Stimulated activated naive B cell treated with anti-CD40 and anti-IgM and Interleukin-4, amounts not matched to agents 10 μg/mL and 1 μg/mL and 100 μg/mL, for 72 hours (primary cell): Measurements from ENCODE around the gene CHPT1.
"Not testable (repeated sequence)": the region's sequence is repeated elsewhere in the genome, so short reads cannot be mapped to it uniquely, and the experiment has no call there.

Experiments
- ATAC-seq, 2 donors: fragments of 150-1000 bp; cut with Tn5 transposase; replicated peaks; 2 replicates each; pipeline ENCODE4 v1.10.0; 2021; ENCODE audit warnings: moderate library complexity in 1 of 2
- DNase-seq: peaks from one replicate; pipeline ENCODE4 v3.0.0; 2021
- H3K27ac Mint-ChIP-seq: one replicate; pipeline ENCODE4 v1.8.0; 2022; ENCODE audit warnings: mild to moderate bottlenecking, mixed read lengths
- H3K27me3 Mint-ChIP-seq, 2 donors: one replicate each; pipeline ENCODE4 v1.8.0; 2022; ENCODE audit warnings: mixed read lengths in 2 of 2
- H3K36me3 Mint-ChIP-seq, 2 donors: one replicate each; pipeline ENCODE4 v1.8.0; 2022; ENCODE audit warnings: mixed read lengths in 2 of 2, mild to moderate bottlenecking in 1 of 2
- H3K4me1 Mint-ChIP-seq, 2 donors: one replicate each; pipeline ENCODE4 v1.8.0; 2022; ENCODE audit warnings: mixed read lengths in 2 of 2, mild to moderate bottlenecking in 1 of 2
- H3K4me3 Mint-ChIP-seq, 2 donors: one replicate each; pipeline ENCODE4 v1.8.0; 2022; ENCODE audit warnings: mild to moderate bottlenecking in 2 of 2, mixed read lengths in 2 of 2, moderate library complexity in 1 of 2
- H3K9me3 Mint-ChIP-seq, 2 donors: one replicate each; pipeline ENCODE4 v1.8.0; 2022; ENCODE audit warnings: mixed read lengths in 2 of 2, mild to moderate bottlenecking in 1 of 2

Gene CHPT1

GRCh38 chr12:101697197-101697929, at the start of gene CHPT1:
CHPT1 (plus strand) TSS chr12:101697640; CDS start chr12:101697862, 222 bp downstream.
- H3K27me3 Mint-ChIP-seq, result no peaks in the 10 kb centered on the region
- H3K4me3 Mint-ChIP-seq, result peak within 1 kb of the TSS; percentile 94 to 98
- H3K4me1 Mint-ChIP-seq, result peaks cover 28 to 60% of the 10 kb centered on the region in 2 donors
- peaks cover 0 to 10% of the 10 kb centered on the region in 2 donors for H3K36me3 Mint-ChIP-seq
- peak; percentile 80 for DNase-seq
- H3K27ac Mint-ChIP-seq, result peak within 1 kb of the TSS; percentile 97
- H3K9me3 Mint-ChIP-seq, result no peaks in the 10 kb centered on the region
- ATAC-seq, result peak; percentile 77

- Mint-ChIP-seq H3K27me3 (no peaks in the 10 kb centered on the region), H3K36me3 (peaks cover 0 to 4% of the 10 kb centered on the region in 2 donors), H3K27ac (peak overlapping the region; percentile 90), H3K4me3 (peak overlapping the region; percentile 15 to 42), H3K4me1 (peaks cover 18 to 27% of the 10 kb centered on the region in 2 donors), H3K9me3 (no peaks in the 10 kb centered on the region)
- DNase-seq (no peak), ATAC-seq (peak; percentile 74 to 82)
Observed at GRCh38 chr12:101647711-101648110, 49.7 kb upstream of the CHPT1 start.

GRCh38 chr12:101648195-101648594, 49.2 kb upstream of the CHPT1 start:
- no peaks in the 10 kb centered on the region for H3K27me3 Mint-ChIP-seq
- no peaks in the 10 kb centered on the region for H3K9me3 Mint-ChIP-seq
- H3K27ac Mint-ChIP-seq, result peak overlapping the region; percentile 90
- ATAC-seq (peak; percentile 97 to 98), DNase-seq (no peak)
- peaks cover 0 to 4% of the 10 kb centered on the region in 2 donors for H3K36me3 Mint-ChIP-seq
- peak overlapping the region; percentile 15 to 42 for H3K4me3 Mint-ChIP-seq
- peaks cover 18 to 26% of the 10 kb centered on the region in 2 donors for H3K4me1 Mint-ChIP-seq

- Mint-ChIP-seq H3K4me3 (no peak overlapping the region), H3K27ac (no peak overlapping the region), H3K36me3 (peaks cover 0 to 4% of the 10 kb centered on the region in 2 donors), H3K4me1 (peaks cover 26 to 36% of the 10 kb centered on the region in 2 donors), H3K27me3 (no peaks in the 10 kb centered on the region), H3K9me3 (no peaks in the 10 kb centered on the region)
- DNase-seq, result no peak
- no peak for ATAC-seq
Observed at GRCh38 chr12:101650346-101651117, 46.9 kb upstream of the CHPT1 start.

GRCh38 chr12:101653030-101653429, 44.4 kb upstream of the CHPT1 start:
- no peak for DNase-seq
- no peak overlapping the region for H3K4me3 Mint-ChIP-seq

GRCh38 chr12:101653503-101653902, 43.9 kb upstream of the CHPT1 start:
- Mint-ChIP-seq H3K27ac (no peak overlapping the region), H3K36me3 (peaks cover 6 to 7% of the 10 kb centered on the region in 2 donors), H3K27me3 (no peaks in the 10 kb centered on the region), H3K4me3 (no peak overlapping the region), H3K9me3 (peaks cover 0 to 5% of the 10 kb centered on the region in 2 donors), H3K4me1 (peaks cover 23 to 38% of the 10 kb centered on the region in 2 donors)
- ATAC-seq (no peak), DNase-seq (no peak)

More at GRCh38 chr12:101653030-101653429, 44.4 kb upstream of the CHPT1 start:
- H3K4me1 Mint-ChIP-seq, result peaks cover 23 to 40% of the 10 kb centered on the region in 2 donors
- H3K9me3 Mint-ChIP-seq, result peaks cover 0 to 3% of the 10 kb centered on the region in 2 donors
- no peak overlapping the region for H3K27ac Mint-ChIP-seq
- no peak for ATAC-seq
- no peaks in the 10 kb centered on the region for H3K27me3 Mint-ChIP-seq
- peaks cover 4% of the 10 kb centered on the region in 2 donors for H3K36me3 Mint-ChIP-seq

- DNase-seq, result no peak
- Mint-ChIP-seq H3K9me3 (peaks cover 4 to 5% of the 10 kb centered on the region in 2 donors), H3K4me3 (no peak overlapping the region), H3K4me1 (peaks cover 22 to 38% of the 10 kb centered on the region in 2 donors), H3K27me3 (no peaks in the 10 kb centered on the region), H3K27ac (no peak overlapping the region), H3K36me3 (peaks cover 10% of the 10 kb centered on the region in 2 donors)
- peak; percentile 45 to 57 for ATAC-seq
Observed at GRCh38 chr12:101654442-101654841, 43.0 kb upstream of the CHPT1 start.

- Mint-ChIP-seq H3K27ac (no peak overlapping the region), H3K9me3 (peaks cover 12% of the 10 kb centered on the region in 2 donors), H3K36me3 (peaks cover 14 to 17% of the 10 kb centered on the region in 2 donors), H3K27me3 (no peaks in the 10 kb centered on the region), H3K4me1 (peaks cover 22 to 34% of the 10 kb centered on the region in 2 donors), H3K4me3 (no peak overlapping the region)
- ATAC-seq, result no peak
- no peak for DNase-seq
Observed at GRCh38 chr12:101655393-101655792, 42.0 kb upstream of the CHPT1 start.

GRCh38 chr12:101660662-101661061, 36.8 kb upstream of the CHPT1 start:
- H3K36me3 Mint-ChIP-seq, result peaks cover 22 to 24% of the 10 kb centered on the region in 2 donors
- H3K27me3 Mint-ChIP-seq, H3K4me3 Mint-ChIP-seq, DNase-seq: not testable (repeated sequence)
- peaks cover 14 to 16% of the 10 kb centered on the region in 2 donors for H3K9me3 Mint-ChIP-seq
- ATAC-seq, result peak; percentile 59 to 65
- H3K4me1 Mint-ChIP-seq, result peaks cover 19 to 24% of the 10 kb centered on the region in 2 donors
- peak overlapping the region; percentile 47 for H3K27ac Mint-ChIP-seq

GRCh38 chr12:101663298-101663697, 34.1 kb upstream of the CHPT1 start:
- no peak overlapping the region for H3K4me3 Mint-ChIP-seq
- no peak overlapping the region for H3K27ac Mint-ChIP-seq
- H3K36me3 Mint-ChIP-seq, result peaks cover 20% of the 10 kb centered on the region in 2 donors
- peaks cover 15 to 17% of the 10 kb centered on the region in 2 donors for H3K4me1 Mint-ChIP-seq
- peaks cover 13 to 14% of the 10 kb centered on the region in 2 donors for H3K9me3 Mint-ChIP-seq
- no peak for DNase-seq
- peaks cover 0 to 8% of the 10 kb centered on the region in 2 donors for H3K27me3 Mint-ChIP-seq
- no peak for ATAC-seq

- ATAC-seq (no peak), DNase-seq (no peak)
- peaks cover 0 to 8% of the 10 kb centered on the region in 2 donors for H3K27me3 Mint-ChIP-seq
- H3K4me1 Mint-ChIP-seq, result peaks cover 14 to 18% of the 10 kb centered on the region in 2 donors
- H3K27ac Mint-ChIP-seq, result no peak overlapping the region
- no peak overlapping the region for H3K4me3 Mint-ChIP-seq
- peaks cover 6 to 8% of the 10 kb centered on the region in 2 donors for H3K9me3 Mint-ChIP-seq
- peaks cover 11 to 12% of the 10 kb centered on the region in 2 donors for H3K36me3 Mint-ChIP-seq
Observed at GRCh38 chr12:101664992-101665391, 32.4 kb upstream of the CHPT1 start.

- Mint-ChIP-seq H3K9me3 (no peaks in the 10 kb centered on the region), H3K27me3 (peaks cover 0 to 8% of the 10 kb centered on the region in 2 donors), H3K27ac (no peak overlapping the region), H3K4me3 (no peak overlapping the region), H3K36me3 (peaks cover 0 to 2% of the 10 kb centered on the region in 2 donors), H3K4me1 (peaks cover 12 to 18% of the 10 kb centered on the region in 2 donors)
- ATAC-seq (no peak), DNase-seq (no peak)
Observed at GRCh38 chr12:101666052-101666728, 31.2 kb upstream of the CHPT1 start.

- ATAC-seq (no peak), DNase-seq (no peak)
- H3K9me3 Mint-ChIP-seq, result no peaks in the 10 kb centered on the region
- H3K4me1 Mint-ChIP-seq, result peaks cover 20 to 29% of the 10 kb centered on the region in 2 donors
- no peak overlapping the region for H3K4me3 Mint-ChIP-seq
- no peak overlapping the region for H3K27ac Mint-ChIP-seq
- H3K36me3 Mint-ChIP-seq, result no peaks in the 10 kb centered on the region
- H3K27me3 Mint-ChIP-seq, result peaks cover 0 to 8% of the 10 kb centered on the region in 2 donors
Observed at GRCh38 chr12:101667591-101667990, 29.8 kb upstream of the CHPT1 start.
